Right kidney (tissue), 1 donor: ENCODE results near the gene SIPA1L3.
A peak's percentile ranks its signal among the peaks of the same experiment; 100 is the strongest.
"Not testable (repeated sequence)": the region's sequence is repeated elsewhere in the genome, so short reads cannot be mapped to it uniquely, and the experiment has no call there.

Source experiments
- DNase-seq: peaks from one replicate; pipeline ENCODE4 v3.0.0-alpha.2; 2016

Gene SIPA1L3

DNA sequence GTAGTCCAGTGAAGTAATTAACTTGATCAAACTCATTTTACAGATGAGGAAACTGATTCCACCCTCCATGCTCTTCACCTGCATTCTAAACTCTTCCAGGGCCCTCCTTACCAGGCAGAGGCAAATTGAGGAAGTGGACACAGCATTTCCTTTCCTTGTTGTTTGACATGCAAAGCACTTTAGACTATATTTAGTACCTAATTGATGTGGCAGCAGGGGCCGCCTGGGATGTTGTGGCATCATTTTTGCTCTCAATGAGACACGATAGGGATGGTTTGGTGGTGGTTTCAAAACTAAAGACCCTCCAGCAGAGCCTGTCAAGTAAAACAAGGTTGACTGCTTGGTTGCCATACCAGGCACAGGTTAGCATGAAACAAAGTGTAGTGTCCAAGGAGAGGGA, 7.9 kb downstream of the SIPA1L3 start:
- no peak for DNase-seq

DNA sequence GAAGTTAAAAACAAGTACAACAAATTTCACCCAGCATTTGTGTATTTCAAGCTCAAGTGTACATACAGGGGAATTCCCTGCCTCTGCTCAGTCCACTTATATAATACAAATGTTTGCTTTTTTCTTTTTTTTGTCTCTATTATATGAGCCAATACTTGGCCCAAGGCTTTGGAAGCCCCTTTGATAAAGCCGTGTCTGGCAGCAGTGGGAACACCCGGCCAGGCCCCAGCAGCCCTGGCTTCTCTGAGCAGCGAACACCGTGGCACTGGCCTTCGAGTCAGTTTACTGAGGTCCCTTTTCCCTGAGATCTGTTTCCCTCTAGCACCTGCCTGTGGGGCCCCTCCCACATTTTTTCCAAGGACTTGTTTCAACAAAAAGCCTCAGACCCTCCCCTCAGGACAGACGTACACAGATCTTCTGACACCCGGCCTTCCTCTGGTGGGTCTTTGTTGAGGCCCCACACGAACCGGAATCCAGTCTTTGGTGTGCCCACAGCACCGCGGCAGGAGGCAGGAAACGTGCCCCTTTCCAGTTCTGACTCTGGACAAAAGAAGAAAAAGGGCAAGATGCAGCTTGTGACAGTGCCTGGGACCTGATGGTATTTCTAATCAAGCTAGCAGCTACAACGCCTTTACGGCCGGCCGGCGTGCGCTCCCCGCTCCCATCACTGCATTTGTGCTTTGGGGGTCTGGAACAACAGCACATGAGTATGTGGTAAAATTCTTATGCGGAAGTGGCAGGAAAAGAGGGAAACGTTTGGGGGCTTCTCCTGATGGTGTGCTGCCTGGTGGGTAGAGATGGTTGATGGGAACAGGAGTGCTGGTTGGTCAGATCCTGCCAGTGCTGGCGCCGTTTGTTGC, 13.8 kb downstream of the SIPA1L3 start:
- no peak for DNase-seq

DNA sequence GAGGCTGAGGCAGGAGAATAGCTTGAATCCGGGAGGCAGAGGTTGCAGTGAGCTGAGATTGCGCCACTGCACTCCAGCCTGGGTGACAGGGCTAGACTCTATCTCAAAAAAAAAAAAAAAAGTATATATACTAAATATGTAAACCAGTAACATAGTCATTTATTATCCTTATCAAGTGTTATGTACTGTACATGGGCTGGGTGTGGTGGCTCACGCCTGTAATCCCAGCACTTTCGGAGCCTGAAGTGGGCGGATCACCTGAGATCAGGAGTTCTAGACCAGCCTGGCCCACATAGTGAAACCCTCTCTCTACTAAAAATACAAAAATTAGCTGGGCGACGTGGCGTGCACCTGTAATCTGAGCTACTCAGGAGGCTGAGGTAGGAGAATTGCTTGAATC, 17.6 kb downstream of the SIPA1L3 start:
- DNase-seq, result not testable (repeated sequence)

DNA sequence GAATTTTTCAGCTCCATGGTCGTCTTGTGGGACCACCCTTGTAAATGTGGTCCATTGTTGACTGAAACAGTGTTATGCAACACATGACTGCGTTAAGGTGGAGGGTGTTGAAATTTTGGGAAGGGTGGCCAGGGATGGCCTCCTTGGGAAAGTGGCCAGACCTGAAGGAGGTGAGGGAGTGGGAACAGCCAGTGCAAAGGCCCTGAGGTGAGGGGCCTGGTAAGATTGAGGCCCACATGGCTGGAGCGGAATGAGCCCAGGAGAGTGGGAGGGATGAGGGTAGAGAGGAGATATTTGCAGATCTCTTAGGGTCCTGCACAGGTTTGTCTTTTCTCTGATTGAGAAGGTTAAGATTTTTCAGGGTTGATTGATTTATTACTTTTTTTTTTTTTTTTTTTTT, 18.2 kb downstream of the SIPA1L3 start:
- DNase-seq, result no peak

DNA sequence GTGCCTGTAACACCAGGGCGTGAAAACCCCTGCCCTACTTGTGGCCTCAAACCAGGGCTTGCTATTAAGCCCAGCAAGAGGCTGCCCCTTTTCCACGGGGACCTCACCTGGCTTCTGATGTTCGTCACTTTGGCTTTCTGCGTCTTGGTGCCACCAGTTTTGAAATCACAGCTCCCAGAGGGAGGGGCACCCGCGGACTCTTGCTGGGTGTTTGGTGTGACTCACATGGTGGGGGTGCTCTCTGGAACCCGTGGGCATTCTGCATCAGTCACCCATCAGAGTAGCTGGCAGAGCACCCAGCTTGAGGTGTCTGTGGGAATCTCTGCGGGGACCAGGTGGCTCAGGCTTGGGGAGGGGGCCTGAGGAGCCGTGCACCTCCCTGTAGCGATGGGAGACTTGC, 19.2 kb downstream of the SIPA1L3 start:
- no peak for DNase-seq

DNA sequence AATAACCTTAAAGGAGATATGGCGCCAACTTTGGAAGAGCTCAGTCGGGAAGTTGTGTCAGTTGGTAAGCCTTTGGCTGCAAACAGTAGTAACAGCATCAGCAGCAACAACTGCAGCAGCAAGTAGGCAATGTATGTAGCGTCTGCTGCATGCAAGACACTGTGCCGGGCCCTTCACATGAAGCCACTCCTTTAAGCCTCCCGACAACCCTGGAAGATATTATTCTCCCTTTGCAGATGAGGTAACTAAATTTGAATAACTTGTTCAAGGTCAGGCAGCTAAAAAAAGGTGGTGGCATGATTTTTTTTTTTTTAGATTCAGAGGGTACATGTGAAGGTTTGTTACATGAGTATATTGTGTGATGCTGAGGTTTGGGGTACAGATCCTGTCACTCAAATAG, 19.7 kb downstream of the SIPA1L3 start:
- no peak for DNase-seq

DNA sequence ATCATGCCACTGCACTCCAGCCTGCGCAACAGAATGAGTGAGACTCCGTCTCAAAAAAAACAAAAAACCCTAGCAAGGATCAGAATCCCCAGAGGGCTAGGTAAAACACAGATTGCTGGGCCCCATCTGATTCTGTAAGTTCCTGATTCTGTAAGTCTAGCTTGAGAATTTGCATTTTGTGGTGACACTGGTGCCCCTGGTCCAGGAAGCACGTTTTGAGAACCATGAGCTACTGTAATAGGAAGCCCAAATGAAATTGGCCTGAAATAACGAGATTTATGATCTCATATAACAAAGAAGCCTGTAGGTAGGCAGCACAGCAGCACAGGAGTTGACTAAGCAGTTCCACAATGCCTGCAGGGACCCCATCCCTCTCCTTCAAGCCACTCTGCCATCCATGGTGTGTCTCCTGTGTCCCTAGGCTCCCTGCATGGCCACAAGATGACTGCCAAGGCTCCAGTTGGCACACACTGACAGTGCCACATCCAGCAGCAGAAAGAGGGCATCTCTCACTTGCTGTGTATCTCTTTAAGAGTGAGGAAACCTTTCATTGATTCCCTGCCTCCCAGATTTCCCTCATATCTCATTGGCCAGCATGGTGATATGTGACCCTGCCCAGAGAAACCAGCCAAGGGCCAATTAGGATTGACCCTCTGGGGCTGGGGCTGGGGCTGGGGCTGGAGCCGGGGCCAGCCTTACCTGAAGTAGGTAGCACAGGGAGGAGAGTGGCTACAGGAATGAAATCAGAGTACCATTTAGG, 21.7 kb downstream of the SIPA1L3 start:
- no peak for DNase-seq

DNA sequence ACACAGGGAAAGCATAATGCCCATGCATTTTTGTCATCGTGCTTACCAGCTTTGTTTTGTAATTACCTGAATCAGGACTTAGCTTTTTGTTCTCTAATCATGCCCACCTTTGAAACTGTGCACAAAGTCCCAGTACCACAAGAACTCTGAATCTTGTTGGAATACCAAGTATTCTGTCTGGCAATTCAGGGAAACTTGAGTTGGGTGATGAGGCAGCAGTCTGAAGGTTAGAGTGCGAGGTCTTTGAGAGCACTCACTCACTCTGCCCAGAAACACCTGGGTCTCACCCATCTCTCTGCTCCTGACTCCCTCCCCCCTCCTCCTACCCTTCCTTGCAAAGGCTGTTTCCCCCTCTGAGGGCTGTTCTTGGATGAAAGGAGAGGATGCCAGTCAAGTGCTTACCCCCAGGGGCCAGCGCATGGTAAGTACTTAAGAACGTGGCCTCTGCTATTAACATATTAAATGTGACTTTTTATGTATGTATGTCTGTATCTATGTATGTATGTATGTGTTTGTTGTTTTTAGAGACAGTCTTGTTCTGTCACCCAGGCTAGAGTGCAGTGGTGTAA, 22.4 kb downstream of the SIPA1L3 start:
- DNase-seq, result no peak

DNA sequence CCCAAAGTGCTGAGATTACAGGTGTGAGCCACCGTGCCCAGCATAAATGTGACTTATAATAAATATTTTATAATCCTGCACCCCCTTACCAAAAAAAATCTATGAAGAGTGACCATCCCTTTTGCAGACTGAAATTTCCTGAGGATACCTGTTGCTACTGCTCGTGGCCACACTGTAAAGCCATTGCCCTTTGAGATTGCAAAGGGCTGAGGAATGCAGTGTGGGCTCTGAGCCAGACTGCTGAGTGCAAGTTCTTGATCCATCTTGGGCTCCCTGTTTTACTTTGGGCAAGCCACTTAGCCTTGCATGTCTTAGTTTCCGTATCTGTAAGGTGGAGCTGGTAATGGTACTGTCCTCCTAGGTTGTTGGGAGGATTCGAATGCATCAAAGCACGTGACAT, 23.4 kb downstream of the SIPA1L3 start:
- DNase-seq, result no peak

DNA sequence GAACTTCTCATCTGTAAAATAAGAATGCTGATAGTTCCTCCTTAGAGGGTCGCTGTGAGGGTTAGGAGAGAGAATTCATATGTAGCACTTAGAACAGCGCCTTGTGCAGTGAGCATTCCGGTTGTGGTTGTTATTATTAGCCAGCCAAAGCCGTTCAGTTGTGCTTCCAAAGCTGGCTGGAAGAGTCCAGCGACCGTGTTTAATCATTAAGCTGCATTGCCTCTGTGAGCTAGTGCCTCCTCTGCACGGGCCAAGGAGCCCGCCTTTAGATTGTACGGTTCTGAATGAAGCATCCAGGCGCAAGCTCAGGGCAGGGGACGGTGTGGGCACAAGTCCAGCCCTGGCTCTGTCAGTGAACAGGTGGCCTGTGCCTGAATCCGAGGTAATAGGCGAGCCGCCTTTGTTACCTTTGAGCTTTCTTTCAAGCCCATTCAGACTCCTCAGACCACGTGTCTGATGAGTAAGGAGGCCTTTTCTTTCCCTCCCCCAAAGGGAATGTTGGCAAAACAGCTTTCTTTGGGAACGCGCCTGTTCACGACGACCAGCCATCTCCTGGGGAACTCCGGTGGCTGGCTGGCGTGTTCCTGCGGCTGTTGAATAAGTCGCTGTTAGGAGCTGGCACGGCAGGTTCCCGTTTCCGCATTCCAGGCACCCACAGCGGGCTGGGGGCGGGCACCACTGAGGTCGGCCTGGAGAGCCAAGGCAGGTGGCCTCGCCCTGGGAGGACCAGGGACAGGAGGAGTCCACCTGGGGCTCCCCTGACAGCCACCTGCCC, 25.1 kb downstream of the SIPA1L3 start:
- DNase-seq, result peak; percentile 78

DNA sequence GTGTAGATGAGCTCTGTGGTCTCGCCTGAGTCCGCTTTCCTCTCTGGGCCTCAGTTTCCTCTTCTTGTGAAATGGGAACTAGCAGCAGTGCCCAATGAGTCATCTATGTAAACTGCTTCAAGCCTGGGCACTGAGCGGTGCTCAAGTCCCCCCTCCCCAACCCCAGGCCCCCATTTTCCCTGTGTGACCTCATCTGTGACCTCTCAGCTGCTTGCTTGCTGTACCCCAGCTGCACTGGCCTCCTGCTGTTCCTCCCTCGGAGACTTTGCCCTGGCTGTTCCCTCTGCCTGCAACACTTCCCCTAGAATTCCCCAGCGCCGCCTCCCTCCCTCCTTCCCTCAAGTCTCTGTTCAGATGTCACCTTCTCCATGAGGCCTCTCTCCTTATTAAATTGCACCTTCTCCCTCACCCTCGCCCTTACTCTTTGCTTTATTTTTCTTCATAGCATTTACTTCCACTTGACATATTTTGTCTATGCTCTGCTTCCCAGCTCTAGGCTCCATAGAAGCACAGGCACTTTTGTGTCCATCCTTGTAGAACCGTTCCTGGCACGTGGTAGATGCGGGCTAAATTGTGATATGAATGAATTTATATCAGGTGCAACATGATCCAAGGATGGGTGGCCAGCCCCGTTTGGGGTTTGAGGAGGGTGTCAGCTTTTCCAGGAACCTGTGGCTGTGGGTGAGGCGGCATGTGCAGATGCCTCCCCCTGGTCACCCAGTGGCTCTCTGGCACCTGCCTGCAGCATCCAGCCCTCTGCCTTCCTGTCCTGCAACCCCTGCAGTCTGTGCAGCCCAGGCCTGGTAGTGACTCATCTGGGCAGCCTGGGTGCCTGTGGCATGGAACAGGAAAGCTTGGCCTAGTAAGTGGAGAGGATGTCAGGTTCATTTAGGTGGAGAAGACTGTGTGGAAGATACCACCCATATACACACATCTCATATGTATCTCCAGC, 26.3 kb downstream of the SIPA1L3 start:
- DNase-seq, result peak; percentile 29

DNA sequence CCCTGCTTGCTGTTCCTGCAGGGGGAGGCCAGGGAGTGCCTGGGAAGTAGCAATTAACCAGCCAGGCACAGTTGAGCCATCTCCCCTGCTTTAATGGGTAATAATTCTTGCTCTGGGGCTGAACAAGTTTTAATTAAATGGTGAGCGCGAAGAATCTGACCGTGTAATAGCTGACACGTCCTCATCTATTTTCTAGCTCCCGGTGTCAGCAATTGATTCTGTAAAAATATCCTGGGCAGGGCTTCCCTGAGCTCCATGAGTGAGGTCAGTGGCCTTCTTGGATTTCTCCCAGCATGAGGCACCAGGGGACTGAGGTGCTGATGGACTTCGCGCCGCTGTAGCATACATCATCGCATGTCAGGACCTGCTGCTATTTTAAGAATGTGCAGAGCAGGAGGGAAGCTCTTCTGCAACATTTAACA, 26.9 kb downstream of the SIPA1L3 start:
- peak; percentile 50 for DNase-seq

DNA sequence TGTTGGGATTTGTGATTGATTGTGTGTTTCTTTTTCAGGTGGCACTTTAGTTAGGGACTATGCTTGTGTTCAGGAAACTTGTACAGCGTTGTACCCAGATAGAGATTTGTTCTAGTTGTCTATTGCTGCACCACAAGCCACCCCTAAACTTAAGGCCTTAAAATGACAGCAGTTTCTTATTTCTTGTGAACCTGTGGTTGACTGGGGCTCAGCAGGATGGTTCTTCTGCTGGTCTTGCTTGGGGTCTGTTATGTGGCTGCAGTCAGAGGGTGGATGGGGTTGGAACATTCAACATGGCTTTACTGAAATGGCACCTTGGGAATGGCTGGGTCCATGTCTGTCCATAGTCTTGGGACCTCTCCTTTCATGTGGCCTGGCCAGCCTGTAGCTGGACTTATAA, 28.3 kb downstream of the SIPA1L3 start:
- no peak for DNase-seq

DNA sequence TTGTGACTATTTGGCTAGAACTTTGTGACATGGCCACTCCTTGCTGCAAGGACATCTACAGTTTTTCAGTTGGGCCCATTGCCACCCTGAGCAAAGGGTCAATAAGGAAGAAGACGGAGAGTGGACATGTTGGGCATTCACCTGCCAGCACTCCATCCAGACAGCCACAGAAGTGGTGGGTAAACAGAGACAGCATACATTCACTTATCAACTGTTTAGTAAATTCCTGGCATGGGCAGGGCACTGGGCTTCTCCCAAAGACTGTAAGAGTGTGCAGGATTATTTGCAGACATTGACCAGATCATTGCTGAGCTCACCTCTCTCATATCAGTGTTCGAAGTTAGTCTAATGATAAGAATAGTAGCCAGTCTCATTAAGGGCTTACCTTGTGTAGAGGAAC, 29.2 kb downstream of the SIPA1L3 start:
- DNase-seq, result no peak

DNA sequence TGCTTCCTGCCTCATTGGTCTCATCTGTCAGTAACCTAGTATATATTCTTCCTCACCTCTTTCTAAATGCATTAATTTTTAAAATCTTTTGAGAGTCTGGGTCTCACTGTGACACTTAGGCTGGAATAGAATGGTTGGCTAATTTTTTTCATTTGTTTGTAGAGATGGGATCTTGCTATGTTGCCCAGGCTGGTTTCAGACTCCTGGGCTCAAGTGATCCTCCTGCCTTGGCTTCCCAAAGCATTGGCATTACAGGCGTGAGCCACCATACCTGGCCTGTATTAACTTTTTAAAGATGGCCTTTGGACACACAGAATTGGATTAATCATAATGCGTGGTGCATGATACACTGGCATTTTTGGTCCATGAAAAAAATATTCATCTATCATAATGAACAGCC, 29.9 kb downstream of the SIPA1L3 start:
- DNase-seq, result no peak

DNA sequence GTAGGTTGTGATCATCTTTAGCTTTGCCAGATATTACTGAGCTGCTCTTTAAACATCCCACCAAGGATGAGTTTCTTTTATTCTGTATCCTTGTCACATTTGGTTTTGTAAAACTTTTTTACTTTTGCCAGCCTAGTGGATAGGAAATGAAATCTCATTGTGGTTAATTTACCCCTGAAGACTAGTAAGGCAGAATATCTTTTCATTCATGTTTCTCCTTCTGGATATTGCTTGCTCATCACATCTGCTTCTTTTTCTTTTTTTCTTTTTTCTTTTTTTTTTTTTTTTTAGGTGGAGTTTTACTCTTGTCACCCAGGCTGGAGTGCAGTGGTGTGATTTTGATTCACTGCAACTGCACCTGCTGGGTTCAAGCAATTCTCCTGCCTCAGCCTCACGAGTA, 31.3 kb downstream of the SIPA1L3 start:
- DNase-seq, result no peak

DNA sequence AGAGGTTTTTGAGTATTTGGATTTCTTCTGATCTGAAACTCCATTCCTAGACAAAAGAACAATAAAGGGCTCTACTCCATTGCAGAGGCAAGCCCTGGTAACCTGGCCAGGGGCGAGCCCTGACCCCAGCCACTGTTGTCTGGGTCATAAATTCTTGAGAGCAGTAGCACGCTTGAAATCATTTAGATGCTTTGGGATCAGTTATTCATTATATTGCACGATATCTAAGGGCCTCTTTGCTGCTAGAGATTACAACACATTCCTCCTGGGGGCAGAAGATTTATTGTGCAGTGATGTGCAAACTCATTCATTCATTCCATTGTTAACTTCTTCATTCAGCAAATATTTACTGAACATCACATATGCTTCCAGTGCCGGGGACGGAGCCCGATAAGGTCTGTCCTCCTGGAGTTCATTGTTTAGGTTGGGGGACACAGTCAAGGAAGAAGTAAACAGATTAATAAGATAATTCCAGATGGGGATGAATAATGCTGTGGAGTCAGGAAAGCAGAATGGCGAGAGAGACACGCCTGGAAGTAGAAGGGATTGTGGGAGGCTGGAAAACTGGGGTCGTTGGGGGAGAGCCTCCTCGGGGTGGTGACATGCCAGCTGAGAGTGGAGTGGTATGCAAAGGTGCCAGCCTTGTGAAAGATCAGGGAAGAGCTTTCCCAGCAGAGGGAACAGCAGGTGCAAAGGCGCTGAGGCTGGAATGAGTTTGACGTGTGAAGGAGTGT, 34.9 kb downstream of the SIPA1L3 start:
- DNase-seq, result no peak

DNA sequence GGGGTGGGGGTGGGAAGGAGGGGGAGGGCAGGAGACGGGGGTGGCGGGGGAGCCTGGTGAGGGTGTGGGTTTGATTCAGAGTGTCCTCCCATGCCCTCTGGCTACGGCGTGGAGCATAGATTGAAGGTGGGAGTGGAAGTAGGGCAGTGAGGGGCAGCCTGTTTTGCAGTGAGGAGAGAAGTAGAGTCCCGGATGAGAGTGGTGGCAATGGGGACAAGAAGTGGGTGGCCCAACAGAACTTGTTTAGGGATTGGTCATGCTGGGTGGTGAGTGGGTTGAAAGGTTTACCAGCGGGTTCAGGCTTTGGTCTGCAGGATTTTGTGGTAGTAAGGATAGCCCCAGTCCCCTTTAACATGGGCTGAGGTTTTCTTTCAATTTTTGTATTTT, 35.5 kb downstream of the SIPA1L3 start:
- no peak for DNase-seq

DNA sequence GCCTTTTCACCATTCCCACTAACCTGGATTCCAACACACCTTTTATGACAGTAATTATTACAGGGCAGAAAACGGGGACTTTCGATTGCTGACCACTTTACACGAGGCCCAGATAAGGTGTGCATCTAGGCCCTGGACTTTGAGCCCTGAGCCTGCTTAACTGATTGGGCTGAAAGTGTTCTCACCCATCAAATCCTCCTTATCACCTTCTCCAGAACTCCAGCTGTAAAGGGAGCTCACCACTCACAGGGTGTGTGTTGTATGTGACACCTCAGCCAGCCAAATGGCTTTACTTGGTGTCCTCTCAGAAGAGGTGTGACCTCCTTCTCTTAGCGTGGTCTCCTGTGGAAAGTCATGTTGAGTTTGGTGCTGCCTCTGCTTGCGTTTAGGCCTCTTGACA, 36.5 kb downstream of the SIPA1L3 start:
- DNase-seq, result no peak

DNA sequence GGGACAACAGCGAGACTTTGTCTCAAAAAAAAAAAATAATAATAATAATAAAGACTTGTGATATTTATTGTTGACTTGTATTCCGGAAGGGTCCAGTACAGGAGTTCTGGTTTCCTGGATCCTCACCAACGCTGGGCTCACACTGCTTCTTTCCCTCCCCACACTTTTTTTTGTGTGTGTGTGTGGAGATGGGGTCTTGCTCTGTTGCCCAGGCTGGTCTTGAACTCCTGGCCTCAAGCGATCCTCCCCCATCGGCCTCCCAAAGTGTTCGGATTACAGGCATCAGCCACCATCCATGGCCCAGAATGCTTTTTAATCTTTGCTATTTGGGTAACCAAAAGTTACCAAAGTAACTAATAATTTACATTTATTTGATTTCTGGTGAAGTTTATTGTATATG, 39.1 kb downstream of the SIPA1L3 start:
- DNase-seq, result no peak

DNA sequence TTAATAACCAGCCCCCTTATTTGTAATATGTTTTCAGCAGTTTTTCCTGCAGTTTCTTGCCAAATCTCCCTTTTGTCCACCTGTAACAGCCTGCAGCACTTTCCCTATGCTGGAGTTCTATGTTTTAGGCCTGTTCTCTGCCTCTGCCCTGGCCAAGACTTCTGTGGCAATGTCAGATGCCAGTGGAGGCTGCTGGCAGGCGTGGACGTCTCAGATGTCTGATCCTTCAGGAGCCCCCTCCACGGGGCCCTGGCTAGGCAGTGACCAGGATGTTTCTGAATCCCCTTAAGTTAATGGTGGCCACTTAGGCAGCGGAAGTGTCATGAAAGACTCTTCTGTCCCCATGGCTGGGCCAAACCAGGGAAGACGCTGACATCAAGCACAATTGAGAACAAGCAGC, 40.8 kb downstream of the SIPA1L3 start:
- DNase-seq, result no peak
